Left ventricle myocardium superior (tissue), 1 donor: ENCODE data around the gene BOLL. TPM values are rescaled to one million over a fixed set of nuclear protein-coding genes. Genes with fewer than 3 reads are reported as not detected.
A peak's percentile ranks its signal among the peaks of the same experiment; 100 is the strongest.
"Not testable (repeated sequence)": the region's sequence is repeated elsewhere in the genome, so short reads cannot be mapped to it uniquely, and the experiment has no call there.

Experiments used
- ATAC-seq: fragments of 200-7000 bp; cut with Tn5 transposase; one replicate; pipeline ENCODE4 v1.9.1; 2020; ENCODE audit warnings: mild to moderate bottlenecking, moderate library complexity
- DNase-seq: peaks from one replicate; pipeline ENCODE4 v3.0.0-alpha.2; 2020
- intact Hi-C: fragments of 100-400 bp; cut with micrococcal nuclease; formaldehyde crosslinking; loops from one replicate; pipeline ENCODE4 v1.11.0; 2022
- long read RNA-seq: library from polyadenylated mRNA; unstranded; transcript quantifications from one replicate; pipeline ENCODE4 v2.0.0, GENCODE V29; 2021
- total RNA-seq: library from RNA; stranded (reverse); fragmentation: NEBNext Ultra II Directional; extraction: Animal tissue kit (Norgen Biotek cat#: 25700); gene quantifications from one replicate; pipeline ENCODE4 v1.2.1, GENCODE V29; 2021
- donor health status: DM: no; HTN: yes; CAD: no; lungs with severe emphysema.

The BOLL gene, protein sequence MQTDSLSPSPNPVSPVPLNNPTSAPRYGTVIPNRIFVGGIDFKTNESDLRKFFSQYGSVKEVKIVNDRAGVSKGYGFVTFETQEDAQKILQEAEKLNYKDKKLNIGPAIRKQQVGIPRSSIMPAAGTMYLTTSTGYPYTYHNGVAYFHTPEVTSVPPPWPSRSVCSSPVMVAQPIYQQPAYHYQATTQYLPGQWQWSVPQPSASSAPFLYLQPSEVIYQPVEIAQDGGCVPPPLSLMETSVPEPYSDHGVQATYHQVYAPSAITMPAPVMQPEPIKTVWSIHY
- not detected for total RNA-seq
- long read RNA-seq: 0 reads

DNA sequence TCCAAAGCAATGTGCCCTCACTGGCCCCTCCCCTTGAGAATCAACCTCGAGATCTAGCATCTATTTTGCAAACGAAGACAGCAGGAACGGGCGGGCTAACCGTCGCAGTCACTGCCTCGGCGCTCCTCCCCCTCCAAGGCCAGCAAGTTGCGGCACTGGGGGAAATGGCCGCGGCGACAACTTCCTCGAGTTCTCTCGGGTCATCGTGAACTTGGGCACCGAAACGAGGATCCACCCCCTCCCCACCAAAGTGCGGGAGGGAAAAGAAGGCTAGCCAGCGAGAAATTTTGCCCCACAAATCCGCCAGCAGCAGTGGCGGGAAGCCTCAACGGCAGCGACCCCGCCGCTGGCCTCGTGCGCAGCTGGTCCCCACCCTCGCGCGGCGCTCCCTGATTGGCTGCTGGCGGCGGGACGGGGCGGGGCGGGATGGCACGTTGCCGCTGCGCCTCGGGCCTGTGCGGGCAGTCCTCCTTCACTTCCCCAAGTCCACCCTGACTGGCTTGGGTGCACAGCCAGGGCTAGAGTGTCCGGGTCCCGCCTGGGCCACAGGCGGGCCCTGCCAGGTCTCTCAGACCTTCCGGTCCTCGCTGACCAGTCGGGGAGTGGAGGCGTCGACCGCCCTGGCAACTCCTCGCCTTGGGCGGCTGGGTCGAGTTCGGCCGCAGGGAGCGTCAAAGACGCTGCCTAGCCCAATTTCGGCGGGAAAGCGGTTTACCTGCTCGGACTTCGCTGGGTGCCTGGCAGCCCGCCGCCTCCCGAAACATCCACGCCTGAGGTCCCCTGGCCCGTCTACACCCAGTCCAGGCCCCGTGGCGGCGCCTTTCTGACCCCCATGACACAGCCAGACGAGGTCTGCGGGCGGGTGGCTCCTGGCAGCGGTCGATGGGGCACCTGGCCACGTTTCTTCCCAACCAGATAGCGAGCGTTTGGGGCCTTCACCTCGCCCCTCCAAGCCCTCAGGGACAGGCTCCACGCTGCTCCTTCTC lies at the start of gene BOLL:
Gene BOLL (minus strand): TSS at position 364 of the 986 bp plus-strand sequence. CDS start 3,469 bp downstream, outside the sequence.
- intact Hi-C loops: no loop called here
- ATAC-seq: no peak

DNA sequence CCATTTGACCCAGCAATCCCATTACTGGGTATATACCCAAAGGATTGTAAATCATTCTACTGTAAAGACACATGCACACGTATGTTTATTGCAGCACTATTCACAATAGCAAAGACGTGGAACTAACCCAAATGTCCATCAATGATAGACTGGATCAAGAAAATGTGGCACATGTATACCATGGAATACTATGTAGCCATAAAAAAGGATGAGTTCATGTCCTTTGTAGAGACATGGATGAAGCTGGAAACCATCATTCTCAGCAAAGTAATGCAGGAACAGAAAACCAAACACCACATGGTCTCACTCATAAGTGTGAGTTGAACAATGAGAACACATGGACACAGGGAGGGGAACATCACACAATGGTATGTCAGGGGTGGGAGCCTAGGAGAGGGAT lies 49.7 kb upstream of the BOLL start:
- ATAC-seq, intact Hi-C loops, DNase-seq: not testable (repeated sequence)

More for the DNA sequence above, at the start of gene BOLL:
- peak; percentile 24 for DNase-seq

DNA sequence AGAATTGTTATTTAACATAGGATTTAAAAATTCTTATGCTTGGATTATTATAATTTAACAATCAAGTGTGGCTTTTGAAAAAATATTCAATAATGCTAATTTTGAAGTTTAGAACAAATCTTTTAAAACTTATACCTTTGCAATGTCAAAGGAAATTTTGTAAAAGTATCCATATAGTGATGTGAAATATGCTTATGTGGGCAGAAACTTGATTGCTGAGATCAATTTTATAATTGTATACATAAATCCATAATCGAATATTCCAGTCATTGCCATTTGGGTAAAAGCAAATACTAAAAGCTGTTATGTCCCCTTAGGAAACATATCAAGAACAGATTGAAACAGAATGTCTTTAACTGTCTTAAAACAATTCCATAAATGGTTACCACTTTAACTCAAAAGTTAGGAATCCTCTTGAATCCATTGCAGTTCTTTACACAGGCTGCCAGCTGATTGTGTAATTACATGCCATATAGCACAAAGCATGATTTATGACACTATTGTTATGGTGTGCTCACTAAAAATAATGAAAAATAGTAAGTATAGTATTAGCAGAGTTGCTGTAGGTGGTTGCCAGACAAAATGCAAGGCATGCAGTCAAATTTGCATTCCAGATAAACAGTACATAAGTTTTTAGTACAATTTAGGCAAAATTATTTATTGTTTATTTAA lies 43.5 kb upstream of the BOLL start:
- intact Hi-C loops: no loop called here
- DNase-seq: no peak
- ATAC-seq: no peak

DNA sequence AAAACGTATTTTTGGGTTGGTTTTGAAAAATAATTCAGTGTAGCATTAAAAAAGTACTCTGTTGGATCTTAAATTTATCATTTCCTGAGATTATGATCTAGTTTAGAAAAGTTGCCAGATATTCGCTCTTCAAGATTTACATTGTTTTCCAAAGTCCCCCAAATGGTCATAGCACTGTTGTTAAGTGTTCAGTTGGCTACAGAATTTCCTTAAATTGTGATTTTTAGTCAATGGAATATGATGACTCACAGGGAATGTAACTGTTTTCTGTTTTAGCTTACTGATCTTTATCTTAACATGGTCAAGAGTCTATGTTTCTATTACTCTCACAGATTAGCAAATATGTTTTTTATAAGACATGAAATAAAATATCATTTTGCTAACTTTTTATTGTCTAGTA lies 42.5 kb upstream of the BOLL start:
- intact Hi-C loops: no loop called here
- no peak for DNase-seq
- no peak for ATAC-seq

DNA sequence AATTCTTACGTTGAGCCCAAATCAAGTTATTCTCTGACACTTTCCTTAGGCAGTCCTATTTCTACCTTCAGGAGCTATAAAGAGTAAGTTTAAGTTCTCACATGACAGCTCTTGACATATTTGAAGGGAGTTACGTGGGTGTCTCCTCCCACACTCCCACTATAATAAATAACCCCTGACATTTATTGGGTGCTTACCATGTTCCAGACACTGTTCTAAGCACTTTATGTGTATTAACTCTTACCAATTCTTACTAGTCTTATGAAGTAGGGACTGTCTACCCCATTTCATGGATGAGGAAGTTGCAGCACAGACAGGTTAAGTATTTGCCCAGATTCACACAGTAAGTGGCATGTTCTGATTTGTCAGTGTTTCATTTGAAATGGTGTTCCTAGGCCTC lies 37.2 kb upstream of the BOLL start:
- ATAC-seq (peak; percentile 32), DNase-seq (no peak)
- intact Hi-C loops: no loop called here

DNA sequence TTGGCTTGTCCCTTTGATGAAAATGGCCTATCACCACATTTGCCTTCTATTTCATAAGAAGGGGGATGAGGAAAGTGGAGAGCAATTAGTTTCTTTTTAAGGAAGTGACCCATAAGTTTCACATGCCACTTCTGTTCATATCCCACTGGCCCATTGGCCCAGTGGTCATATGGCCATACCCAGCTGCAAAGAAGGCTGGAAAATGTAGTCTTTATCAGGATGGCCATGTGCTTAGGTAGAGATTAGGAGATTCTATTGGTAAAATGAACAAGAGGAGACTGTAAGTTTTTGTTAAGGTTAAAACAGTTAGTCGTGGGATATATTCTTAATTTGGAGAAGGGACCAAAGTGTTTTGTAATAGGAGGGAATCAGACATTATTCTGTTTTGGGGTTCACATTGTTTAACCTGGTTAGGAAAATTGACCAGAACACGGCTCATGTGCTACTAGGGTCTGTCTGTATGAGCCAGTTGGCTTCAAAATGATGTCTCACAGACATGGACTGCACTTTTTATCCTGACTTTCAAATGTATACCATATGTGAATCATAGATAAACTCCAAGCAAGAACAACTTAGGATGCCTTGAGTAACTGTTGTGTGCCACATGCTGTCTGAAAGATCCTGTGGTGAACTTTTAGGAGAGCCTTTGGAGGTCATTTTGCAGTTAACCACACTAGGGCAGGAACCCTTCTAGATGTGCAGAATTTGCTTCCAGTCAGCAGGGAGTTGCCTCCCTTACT lies 36.6 kb upstream of the BOLL start:
- ATAC-seq: no peak
- DNase-seq: no peak
- intact Hi-C loops: no loop called here

DNA sequence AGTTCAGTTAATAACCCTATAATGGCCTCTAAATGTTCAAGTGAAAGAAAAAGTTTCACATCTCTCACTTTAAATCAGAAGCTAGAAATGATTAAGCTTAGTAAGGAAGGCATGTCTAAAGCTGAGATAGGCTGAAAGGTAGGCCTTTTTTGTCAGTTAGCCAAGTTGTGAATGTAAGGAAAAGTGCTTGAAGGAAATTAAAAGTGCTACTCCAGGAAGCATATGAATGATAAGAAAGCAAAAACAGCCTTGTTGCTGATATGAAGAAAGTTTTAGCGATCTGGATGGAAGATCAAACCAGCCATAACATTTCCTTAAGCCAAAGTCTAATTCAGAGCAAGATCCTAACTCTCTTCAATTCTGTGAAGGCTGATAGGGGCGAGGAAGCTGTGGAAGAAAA lies 29.4 kb upstream of the BOLL start:
- ATAC-seq (no peak), DNase-seq (no peak)
- intact Hi-C loops: no loop called here

DNA sequence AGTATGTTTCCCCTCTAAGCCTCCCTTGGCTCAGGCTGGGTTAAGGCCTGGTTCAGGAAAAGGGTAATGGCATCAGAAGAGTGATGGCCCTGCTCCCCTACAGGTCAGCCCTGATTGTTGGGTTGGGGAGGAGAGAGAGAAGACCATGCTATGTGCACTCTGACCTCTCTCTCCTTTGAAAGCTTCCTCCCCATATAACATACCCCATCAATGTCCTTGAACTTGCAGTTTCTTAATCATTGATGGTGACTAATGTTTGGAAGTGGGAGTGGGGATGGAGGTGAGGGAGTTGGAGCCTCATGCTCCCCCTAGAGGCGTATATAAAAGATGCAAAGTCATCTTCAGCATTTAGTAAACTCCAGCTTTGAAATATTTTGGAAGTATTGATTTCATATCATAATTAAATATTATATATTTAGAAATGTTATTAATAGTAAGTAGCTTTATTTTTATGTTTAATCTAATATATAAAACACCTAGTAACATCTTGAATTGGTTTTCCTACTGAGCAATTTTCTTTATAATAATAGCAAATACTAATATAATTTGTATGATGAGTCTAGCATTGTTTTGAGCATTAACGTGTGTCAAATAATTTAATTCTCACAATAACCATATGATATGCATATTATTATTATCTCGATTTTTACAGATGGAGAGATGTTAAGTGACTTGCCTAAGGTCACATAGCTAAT lies 28.1 kb upstream of the BOLL start:
- ATAC-seq: peak; percentile 18

DNA sequence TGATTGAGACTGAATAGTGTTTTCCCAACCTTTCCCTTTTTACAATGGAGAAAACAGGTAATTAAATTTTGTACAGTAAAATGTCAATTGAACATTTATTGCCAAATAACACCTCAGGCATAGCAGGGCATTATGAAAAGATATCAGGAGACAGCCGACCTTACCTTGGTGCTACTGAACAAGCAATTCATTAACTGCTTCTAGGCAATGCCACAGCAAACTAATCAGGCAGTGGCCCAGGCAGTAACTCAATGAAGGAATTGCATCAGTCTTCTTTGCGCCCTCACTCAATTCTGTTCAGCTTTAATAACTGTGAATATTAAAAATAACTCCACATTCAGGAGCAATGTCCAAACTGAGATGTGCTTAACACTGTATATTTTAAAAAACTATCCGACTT lies 25.4 kb upstream of the BOLL start:
- DNase-seq: no peak
- intact Hi-C loops: no loop called here
- no peak for ATAC-seq

More for the DNA sequence above, 28.1 kb upstream of the BOLL start:
- no peak for DNase-seq
- intact Hi-C loops: no loop called here

DNA sequence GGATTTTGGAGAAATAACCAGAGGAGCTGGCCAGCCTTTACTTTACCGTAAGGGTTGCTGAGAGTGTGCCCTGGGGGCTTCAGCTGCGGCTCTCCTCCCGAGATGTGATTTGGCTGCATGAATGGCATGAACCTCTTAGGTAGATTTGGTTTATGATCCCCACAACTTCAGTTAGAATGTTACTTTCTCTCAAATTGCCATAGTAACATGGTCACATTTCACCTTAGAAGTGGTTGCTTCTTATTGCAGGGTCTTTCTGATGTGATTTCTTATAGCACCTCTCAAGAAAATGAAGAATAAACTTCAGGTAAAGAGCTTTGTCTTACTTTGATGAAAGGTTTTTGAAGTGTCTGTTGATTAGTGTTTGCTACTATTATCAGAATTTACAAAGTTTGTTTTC lies 24.9 kb upstream of the BOLL start:
- intact Hi-C loops: no loop called here
- no peak for DNase-seq

DNA sequence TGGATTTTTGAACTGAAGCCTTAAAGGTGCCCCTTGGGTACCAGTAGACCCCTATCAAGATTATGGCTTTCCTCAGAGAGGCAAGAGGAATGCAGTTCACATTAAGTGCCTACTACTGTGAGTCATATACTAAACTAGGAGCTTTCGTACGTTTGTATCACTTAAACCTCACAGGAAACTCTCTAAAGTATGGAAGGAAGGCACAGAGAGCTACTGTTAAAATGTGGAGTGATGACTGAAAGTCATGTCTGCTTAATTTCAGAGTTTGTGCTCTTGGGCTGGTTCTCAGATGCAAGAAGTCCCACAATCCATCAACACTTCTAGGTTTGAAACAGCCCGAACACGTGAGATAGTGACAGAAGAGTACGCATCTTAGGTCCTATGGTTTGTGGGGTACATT lies 23.9 kb upstream of the BOLL start:
- ATAC-seq (peak; percentile 25), DNase-seq (no peak)
- intact Hi-C loops: no loop called here

More for the DNA sequence above, 24.9 kb upstream of the BOLL start:
- ATAC-seq: no peak

DNA sequence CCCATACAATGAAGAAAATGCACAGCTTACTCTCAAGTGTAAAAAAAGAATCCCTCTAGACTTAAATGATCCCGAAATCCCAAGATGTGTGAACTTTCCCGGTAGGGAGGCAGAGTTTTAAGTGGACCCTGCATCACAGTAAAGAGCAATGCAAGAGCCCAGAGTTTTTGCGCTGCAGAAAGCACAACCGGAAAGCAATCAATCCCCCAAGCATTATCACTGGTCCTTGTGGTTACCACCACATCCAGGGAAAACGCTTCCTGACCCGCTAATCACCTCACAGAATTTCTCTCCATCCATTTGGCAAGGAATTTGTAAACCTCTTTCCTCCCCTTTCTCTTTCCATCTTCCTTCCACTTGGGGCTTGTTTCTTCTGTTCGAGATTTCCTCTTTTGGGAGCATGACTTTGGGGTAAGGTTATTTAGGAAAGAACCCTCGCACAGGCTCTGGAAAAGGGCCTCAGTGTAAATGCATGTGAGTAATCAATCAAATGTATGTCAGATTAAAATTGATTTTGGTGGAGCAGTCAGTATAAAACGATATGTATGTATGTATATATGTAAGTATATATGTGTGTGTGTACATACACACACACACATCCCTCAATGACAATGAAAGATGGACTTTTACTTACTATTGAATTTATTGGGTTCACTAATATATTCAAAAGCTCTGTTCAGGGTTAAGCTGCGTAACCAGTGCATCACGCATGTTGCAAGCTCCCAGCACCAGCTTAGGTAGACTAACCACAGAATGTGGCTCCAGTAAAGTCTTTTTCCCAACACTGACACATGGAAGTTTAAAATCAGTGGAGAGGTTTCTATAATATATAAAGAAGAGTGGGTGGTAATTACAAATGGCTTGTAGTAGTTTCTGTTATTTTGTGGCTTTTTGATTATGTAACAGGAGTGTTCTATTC lies 20.9 kb upstream of the BOLL start:
- intact Hi-C loops: no loop called here
- no peak for ATAC-seq

DNA sequence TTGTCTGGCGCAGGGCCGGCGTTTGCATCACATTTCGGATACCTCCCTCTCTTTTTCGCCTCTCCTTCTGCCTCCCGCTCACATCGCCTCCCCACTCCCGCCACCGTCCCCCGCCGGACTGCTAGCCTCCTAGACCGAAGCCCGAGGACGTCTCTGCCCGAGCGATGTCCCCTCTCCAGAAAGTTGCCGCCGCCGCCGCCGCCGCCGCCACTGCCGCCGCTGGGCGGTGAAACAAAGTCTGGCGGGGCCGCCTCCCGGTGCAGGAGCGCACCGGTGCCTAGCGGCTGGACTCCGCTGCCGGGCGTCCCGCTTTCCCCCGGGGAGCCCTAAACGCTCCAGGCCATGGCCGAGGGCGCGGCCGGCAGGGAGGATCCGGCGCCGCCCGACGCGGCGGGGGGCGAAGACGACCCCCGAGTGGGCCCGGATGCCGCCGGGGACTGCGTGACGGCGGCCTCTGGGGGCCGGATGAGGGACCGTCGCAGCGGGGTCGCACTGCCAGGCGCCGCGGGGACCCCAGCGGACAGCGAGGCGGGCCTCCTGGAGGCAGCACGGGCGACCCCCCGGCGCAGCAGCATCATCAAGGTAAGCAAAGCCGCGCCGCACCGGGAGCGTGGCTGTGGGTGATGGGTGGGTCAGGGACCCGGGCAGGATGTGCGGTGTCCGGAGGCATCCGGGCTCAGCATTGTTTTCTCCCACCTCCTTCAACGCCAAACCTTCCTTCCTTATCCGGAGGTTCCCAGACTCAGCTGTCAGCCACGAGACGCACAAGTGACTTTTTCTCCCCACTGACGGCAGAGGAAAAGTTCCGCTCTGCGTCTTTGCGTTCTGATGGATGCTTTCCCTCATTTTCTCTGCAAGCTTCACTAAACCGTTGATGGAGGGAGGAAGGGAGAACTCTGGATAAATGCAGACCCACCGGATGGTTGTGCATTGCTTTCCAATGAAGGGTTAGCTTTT lies 19.9 kb upstream of the BOLL start:
- DNase-seq (peak; percentile 54), ATAC-seq (peak; percentile 22)
- intact Hi-C loops: loop anchor here (5.0 kb wide), 1 partner anchor 492 kb away; no protein-coding TSS in a partner anchor

More for the DNA sequence above, 20.9 kb upstream of the BOLL start:
- DNase-seq: no peak

DNA sequence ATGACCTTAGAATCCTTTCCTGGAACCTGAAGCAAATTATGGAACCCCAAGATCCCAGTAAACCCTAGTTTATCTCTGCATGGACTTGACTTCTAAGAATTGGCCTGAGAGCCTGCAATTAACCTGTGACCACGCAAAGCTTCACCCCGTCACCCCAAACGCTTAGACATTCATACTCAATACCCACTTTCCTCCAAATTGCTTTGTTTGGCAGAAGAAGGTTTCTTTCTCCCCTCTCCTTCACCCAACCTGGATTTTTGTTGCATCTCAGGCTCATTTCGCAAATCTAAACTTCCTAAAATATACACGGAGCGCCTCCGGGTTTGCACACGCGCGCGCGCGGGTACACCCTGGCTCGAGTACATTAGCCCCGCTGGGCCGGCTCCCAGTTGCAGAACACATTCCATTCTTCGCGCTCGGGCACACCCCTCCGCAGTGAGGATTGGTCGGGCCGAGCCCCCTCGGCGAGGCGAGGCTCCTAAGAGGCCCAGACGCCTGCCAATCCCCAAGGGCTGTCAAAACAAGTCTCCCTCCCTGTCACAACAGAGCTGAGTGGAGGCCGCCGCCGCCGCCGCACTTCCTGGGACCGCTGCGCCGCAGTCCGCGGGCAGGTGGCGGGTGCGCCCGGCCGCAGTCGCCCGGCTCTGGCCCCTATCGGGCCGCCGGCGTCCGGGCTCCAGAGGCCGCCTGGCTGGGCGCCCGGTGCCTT lies 19.1 kb upstream of the BOLL start, which contains the start of gene PLCL1:
Gene PLCL1 (plus strand): TSS at position 545 of the 709 bp plus-strand sequence.
- intact Hi-C loops: loop anchor here (5.0 kb wide), 1 partner anchor 493 kb away; no protein-coding TSS in a partner anchor
- ATAC-seq: peak; percentile 92
- peak; percentile 96 for DNase-seq

DNA sequence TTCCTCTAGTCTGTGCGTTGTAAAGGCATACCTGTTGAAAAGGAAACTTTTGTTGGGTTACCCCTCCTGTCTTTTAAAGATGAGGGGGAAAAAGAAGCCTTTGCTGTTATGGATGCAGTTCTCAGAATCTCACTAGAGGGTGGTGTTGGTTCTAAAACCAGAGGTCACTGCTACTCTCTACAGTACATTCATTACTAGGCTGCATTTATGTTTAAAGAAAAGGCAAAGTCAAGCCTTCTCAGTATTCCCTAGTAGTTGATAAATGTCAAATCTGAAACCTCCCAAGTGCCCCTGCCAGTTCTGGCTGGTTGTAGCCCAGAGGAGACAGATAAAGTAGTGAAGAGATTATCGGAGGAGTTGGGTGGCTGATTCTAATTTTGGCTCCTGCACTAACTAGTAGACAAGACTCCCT lies 17.9 kb upstream of the BOLL start:
- DNase-seq (no peak), ATAC-seq (peak; percentile 57)
- intact Hi-C loops: loop anchor here (2.0 to 5.0 kb wide), 2 partner anchors 324 to 494 kb away; no protein-coding TSS in a partner anchor
